Fibroblast of skin of right quadriceps (primary cell): ENCODE measurements around the gene CAMK2N1.
A peak's percentile ranks its signal among the peaks of the same experiment; 100 is the strongest.

Experiments
- DNase-seq: peaks from one replicate; pipeline ENCODE4 v3.0.0-alpha.2; 2013

Gene CAMK2N1

GRCh38 chr1:20496241-20496661 is 10.2 kb upstream of the CAMK2N1 start:
- peak; percentile 80 for DNase-seq

GRCh38 chr1:20495661-20496060 is 9.7 kb upstream of the CAMK2N1 start:
- no peak for DNase-seq

DNA sequence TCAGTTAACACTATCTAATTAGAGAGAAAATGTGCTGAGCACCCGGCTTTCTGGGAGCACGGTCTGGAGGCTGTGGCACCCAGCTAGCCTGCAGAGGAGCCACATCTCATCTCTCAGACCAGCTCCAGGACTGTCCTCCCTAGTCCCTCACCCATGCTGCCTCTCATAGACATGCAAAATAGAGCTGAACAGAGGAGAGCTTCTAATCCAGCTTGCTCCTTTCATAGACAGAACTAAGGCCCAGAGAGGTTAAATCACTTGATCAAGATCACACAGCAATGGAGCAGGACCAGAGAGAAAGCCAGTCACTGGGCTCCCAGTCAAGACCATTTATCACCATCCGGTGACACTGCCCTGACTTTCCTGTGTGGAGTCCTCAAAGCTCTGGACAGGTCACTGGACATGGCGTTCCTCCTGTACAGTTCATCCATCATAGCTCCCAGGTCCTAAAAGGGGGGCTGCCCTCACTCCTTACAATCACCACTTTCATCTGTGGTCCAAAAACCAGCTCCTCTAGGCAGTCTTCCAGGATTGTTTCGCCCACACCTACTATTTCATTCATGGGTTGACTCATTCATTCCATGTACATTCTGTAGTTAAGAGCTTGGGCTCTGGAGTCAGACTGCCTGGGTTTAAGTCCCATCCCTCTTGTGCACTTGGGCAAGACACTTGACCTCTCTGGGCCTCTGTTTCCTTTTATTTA is 8.8 kb upstream of the CAMK2N1 start:
- peak; percentile 81 for DNase-seq

DNA sequence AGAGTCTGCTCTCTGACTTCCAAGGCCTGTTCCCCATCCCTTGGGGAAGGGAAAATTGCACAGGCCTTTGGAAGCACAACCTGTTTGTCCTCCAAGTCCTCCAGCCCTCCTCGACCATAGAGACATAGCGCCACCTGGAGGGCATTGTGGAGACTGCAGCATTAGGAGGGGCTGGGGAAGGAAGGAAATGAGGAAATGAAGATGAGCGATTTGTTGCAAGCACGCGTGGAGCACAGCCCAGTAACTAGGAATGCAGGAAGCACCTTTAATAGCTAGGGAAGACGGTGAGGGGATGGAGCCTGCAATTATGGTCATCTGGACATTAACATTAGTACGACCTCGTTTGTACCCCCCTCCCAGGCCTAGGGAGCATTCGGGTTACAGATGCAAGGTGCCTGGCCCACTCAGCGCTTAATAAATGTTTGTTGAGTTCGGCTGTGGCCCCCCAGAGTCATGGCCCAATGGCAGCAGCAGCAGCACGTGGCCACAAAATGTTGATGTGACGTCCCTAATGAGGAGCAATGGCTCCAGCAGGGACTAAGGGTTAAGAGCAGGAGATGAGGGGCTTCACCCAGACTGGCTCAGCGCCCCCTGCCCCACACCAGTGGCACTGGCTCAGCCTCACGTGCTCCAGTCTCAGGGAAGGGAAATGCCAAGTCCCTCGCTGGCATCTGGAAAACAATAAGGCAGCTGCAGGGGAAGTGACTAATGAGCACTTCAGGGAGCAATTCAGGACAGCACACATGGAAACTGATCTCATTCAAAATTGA is 8.0 kb upstream of the CAMK2N1 start:
- DNase-seq, result peak; percentile 85

DNA sequence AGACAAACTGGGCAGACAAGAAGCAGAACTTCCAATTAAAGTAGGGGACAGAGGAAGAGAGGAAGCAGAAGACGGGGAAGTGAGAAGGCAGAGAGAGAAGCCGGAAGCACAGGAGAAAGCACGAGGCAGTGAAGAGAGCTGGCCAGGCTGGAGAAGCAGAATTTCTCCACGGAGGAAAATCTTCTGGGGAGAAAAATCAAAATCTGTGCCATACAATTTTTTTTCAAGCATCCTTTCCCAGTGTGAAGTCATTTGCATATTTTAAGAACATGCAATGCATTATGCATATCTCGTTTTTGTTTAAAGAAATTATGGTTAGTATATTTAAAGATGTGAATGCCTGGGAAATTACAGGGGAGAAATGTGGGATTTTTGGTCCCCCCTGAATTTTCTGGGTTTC is 7.3 kb upstream of the CAMK2N1 start:
- no peak for DNase-seq

- no peak for DNase-seq
Observed at GRCh38 chr1:20492751-20493150, 6.7 kb upstream of the CAMK2N1 start.

- DNase-seq, result no peak
Observed at GRCh38 chr1:20491866-20492265, 5.9 kb upstream of the CAMK2N1 start.

- no peak for DNase-seq
Observed at GRCh38 chr1:20491178-20491577, 5.2 kb upstream of the CAMK2N1 start.

DNA sequence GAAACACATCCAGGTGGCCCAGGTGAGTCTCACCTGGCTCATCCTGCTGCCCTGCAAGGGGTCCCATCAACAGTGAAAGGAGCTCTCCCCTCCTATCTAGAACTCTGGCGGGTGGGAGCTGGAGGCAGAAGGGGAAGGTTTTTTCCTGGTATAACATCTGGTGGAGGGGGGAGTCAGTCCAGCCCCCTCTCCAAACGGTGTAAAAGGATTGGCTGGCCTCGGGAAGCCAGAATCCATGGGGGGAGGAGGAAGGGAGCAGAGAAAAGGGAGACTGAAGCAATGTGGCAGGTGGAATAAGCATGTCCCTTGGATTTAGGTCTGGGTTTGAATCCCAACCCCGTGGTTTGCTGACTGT is 1.2 kb upstream of the CAMK2N1 start:
- no peak for DNase-seq

- peak; percentile 40 for DNase-seq
Observed at GRCh38 chr1:20486457-20487235, 636 bp upstream of the CAMK2N1 start.

- DNase-seq, result peak; percentile 17
Observed at GRCh38 chr1:20484519-20485462, 1.2 kb downstream of the CAMK2N1 start.

- peak; percentile 13 for DNase-seq
Observed at GRCh38 chr1:20483833-20484518, 2.0 kb downstream of the CAMK2N1 start.

DNA sequence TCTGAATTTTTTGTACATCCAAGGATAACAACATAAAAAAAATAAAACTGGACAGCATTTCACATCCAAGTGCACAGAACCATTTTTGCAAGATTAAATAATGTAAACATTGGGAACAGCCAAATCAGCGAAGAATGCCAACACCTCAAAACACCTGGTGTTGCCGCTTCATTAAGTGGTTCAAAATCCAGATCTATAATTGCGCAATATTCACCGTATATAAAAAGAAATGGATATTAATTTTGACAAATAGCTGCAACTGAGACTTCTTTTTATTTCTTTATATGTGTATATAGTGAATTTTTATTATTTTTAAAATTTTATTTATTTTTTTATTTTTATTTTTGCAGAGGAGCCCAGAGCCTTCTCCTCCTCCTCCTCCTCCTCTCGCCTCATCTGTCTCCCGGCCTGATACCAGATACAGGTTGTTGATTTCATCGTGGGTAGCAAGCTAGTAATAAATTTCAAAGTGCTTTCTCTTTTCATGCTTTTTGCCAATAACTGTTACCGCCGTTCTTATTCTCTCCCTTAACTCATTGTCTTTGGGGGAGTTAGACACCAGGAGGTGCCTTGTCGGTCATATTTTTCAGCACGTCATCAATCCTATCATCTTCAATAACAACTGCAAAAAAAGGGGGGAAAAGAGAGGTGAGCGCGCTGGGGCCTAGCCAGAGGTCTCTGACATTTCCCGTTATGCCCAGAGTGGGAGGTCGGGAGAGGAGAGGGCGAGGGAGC is 2.7 kb downstream of the CAMK2N1 start:
- DNase-seq, result no peak

- no peak for DNase-seq
Observed at GRCh38 chr1:20481643-20482498, 4.1 kb downstream of the CAMK2N1 start.

DNA sequence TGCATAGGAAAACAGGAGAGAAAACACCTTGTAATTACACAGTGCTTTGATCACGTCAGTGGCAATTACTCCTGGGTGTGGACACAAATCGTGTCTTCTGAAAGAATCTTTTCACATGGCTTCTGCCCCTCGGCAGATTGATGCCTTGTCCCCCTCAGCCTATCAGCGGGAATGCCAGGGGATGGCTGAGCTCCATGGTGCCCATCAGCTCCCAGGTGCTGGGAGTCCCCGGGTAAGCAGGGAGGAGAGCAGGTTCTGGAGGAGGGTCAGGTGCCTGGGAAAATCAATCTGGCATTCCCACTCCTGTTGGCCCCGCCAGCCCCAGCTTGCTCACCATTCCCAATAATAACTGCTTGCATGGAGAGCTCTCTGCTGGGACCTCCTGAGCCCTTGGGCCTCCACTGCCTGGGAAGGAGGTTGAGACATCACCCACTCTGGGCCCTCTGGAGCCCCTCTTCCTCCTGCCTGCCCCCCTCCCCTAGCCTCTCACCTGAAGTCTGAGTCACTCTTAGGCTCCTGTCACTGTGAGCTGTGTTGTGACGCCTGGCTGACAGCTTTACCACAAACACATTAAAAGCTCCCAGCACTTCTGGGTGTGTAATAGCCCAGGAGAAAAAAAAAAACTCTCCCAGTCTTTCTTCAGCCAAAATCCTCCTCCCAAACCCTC is 4.9 kb downstream of the CAMK2N1 start:
- no peak for DNase-seq

- no peak for DNase-seq
Observed at GRCh38 chr1:20480243-20480944, 5.6 kb downstream of the CAMK2N1 start.

GRCh38 chr1:20479840-20480239 is 6.2 kb downstream of the CAMK2N1 start:
- DNase-seq, result no peak

DNA sequence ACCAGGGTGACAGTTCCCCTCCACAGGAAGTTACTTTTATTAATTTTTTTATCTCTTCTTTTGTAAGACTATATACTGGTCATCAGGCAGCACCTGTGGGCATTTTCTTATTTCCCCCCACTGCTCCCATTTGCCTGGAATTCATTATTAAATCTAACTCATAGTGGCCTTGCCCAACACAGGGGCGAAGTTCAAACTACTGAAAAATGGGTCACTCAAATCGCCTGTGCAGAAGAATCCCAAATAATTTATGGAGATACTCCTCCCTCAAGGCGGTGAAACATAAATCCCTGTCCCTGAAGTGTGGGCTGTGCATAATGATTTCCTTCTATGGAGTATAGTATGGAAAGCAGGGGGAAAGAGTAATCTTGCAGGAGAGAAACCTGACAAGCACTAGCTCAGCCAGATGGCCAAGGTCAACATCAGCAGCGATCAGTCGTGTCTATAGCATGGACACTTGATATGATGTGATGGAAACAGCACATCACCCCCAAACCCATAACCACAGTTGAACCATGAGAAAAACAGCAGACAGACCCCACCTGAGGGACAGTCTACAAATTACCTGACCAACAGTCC is 7.9 kb downstream of the CAMK2N1 start:
- DNase-seq, result no peak
